C4-2B (cell line): ENCODE data around the gene HERC3.

Experiments
- ZFX ChIP-seq: fragments of 450-650 bp; IDR thresholded peaks from 2 replicates; pipeline ENCODE4 v1.6.1; 2017
- TF ChIP-seq, protein P1 (sequence below): fragments of 450-650 bp; conservative IDR thresholded peaks from 2 replicates; pipeline ENCODE4 v1.5.1; 2017; ENCODE audit warnings: mild to moderate bottlenecking

DNA sequence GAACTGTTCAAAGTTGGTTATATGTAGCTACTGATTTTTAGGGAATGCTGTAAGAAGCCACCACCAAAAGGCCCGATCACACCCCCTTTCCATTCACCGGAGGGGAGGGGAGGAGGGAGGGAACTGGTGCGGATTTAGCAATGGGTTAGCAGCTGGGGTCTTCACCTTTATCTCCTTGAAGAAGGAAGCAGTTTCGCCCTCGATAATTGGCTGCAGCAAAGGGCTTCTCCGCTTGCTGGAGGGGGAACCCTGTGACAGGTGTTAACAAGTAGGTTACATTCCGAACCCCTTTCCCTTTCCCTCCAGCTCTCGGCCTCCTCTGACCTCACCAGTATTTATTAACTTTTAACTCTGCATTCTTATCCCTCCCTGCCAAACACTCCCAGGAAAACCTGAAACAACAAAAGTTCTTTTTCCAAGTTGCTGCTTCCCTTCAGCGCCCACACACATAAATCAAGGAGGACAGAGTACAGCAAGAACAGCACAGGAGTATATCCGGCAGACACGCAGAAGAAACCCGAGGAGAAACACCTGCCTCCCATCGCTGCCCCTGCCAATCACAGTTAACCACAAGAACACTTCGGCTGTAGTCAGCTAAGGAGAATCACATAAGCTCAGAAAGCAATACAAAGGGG lies 145.1 kb downstream of the HERC3 start:
- TF ChIP-seq, protein P1, sequence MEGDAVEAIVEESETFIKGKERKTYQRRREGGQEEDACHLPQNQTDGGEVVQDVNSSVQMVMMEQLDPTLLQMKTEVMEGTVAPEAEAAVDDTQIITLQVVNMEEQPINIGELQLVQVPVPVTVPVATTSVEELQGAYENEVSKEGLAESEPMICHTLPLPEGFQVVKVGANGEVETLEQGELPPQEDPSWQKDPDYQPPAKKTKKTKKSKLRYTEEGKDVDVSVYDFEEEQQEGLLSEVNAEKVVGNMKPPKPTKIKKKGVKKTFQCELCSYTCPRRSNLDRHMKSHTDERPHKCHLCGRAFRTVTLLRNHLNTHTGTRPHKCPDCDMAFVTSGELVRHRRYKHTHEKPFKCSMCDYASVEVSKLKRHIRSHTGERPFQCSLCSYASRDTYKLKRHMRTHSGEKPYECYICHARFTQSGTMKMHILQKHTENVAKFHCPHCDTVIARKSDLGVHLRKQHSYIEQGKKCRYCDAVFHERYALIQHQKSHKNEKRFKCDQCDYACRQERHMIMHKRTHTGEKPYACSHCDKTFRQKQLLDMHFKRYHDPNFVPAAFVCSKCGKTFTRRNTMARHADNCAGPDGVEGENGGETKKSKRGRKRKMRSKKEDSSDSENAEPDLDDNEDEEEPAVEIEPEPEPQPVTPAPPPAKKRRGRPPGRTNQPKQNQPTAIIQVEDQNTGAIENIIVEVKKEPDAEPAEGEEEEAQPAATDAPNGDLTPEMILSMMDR: no peak
- no peak for TF ChIP-seq ZFX
